Lung (tissue), 12 donors: ENCODE results near the gene C3orf22. TPM values are rescaled to one million over a fixed set of nuclear protein-coding genes. Genes with fewer than 3 reads are reported as not detected.

Experiments used
- ATAC-seq: fragments of 200-7000 bp; cut with Tn5 transposase; one replicate; pipeline ENCODE4 v1.9.1; 2020; ENCODE audit warnings: moderate number of reproducible peaks; ENCODE audit not compliant: insufficient read depth, low FRiP score
- DNase-seq, 3 donors: peaks; one replicate each; pipeline ENCODE4 v3.0.0-alpha.2; 2013 to 2017
- H3K27ac ChIP-seq, 2 donors: one replicate each; pipeline ENCODE4 v1.5.1; 2013; ENCODE audit warnings: mild to moderate bottlenecking in 2 of 2, moderate library complexity in 2 of 2, control low read depth in 1 of 2, inconsistent platforms in 1 of 2, low read depth in 1 of 2, low read length in 1 of 2
- H3K27me3 ChIP-seq, 3 donors: one replicate each; pipeline ENCODE4 v1.5.1; 2013; ENCODE audit warnings: low read length in 2 of 3; ENCODE audit not compliant: control insufficient read depth in 3 of 3, insufficient read depth in 3 of 3
- H3K36me3 ChIP-seq, 4 donors: one replicate each; pipeline ENCODE4 v1.5.1; 2013; ENCODE audit warnings: low read length in 4 of 4, mild to moderate bottlenecking in 1 of 4, moderate library complexity in 1 of 4; ENCODE audit not compliant: control insufficient read depth in 4 of 4, insufficient read depth in 4 of 4
- H3K4me1 ChIP-seq, 5 donors: one replicate each; pipeline ENCODE4 v1.5.1; 2013; ENCODE audit warnings: low read length in 5 of 5, mild to moderate bottlenecking in 2 of 5, moderate library complexity in 1 of 5; ENCODE audit not compliant: control insufficient read depth in 5 of 5, insufficient read depth in 5 of 5
- H3K4me3 ChIP-seq: one replicate; pipeline ENCODE4 v1.5.1; 2013; ENCODE audit warnings: mild to moderate bottlenecking, control low read depth, moderate library complexity
- H3K9ac ChIP-seq, 2 donors: one replicate each; pipeline ENCODE4 v1.5.1; 2013; ENCODE audit warnings: low read length in 2 of 2, control low read depth in 1 of 2; ENCODE audit not compliant: insufficient read depth in 1 of 2
- H3K9me3 ChIP-seq, 4 donors: one replicate each; pipeline ENCODE4 v1.5.1; 2013; ENCODE audit warnings: low read length in 3 of 4, mild to moderate bottlenecking in 1 of 4, moderate library complexity in 1 of 4; ENCODE audit not compliant: control insufficient read depth in 4 of 4, insufficient read depth in 3 of 4
- WGBS, 2 donors: extraction: QIAGEN DNeasy Blood & Tissue Kit; methylation state at CpG; one replicate each; pipeline ENCODE4 v1.1.7; 2013; 5-methylcytosine and 5-hydroxymethylcytosine counted together
- polyA plus RNA-seq, 2 donors: library from polyadenylated mRNA; stranded (reverse); fragments of 200-250 nt; gene quantifications; one replicate each; pipeline ENCODE4 v1.2.1, GENCODE V29; 2013
- total RNA-seq, 2 donors: library from RNA; depleted of rRNA in 1 of 2; stranded (reverse); fragments of >200 nt in 1 of 2; gene quantifications; one replicate each; pipeline ENCODE4 v1.2.1, GENCODE V29; 2014 to 2021
- TF ChIP-seq, protein P1 (sequence below): IDR thresholded peaks from 2 replicates; pipeline ENCODE4 v1.5.1; 2012; ENCODE audit warnings: mild to moderate bottlenecking; ENCODE audit errors: control extremely low read depth, extremely low read depth
- donor health status: control.
- donor health status: control.
- donor health status: Bipolar disorder and iron deficiency.
- donor health status: healthy.
- donor health status: DM: yes; HTN: yes; CAD: no.

The C3orf22 gene
- total and polyA plus RNA-seq, 4 donors = 0.28 TPM; not detected in 3

DNA sequence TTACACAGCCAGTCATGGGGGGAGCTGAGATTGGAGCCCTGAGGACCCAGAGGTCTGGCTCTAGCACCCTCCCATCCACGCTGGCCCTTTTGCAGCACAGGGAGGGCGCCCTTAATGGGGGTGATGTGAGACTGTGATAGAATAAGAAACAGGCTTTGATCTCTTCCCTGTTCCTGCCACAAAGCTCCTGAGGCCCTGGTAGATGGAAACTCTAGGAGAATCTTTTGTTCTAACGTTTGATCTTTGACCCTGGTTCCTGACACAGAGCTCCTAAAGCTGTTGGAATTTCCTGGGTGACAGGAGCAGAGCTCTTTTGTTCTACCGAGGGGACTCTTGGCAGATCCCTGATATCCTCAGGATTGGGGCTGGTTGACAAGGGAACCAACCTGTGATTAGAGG is 40.0 kb downstream of the C3orf22 start:
- Histone ChIP-seq H3K4me3 (no peak overlapping the region), H3K4me1 (peaks cover 0 to under 1% (median 0%) of the 10 kb centered on the region in 5 donors), H3K36me3 (no peaks in the 10 kb centered on the region), H3K9me3 (no peaks in the 10 kb centered on the region), H3K27ac (no peak overlapping the region), H3K9ac (no peak overlapping the region), H3K27me3 (peaks cover 0 to 12% (median 12%) of the 10 kb centered on the region in 3 donors)
- TF ChIP-seq, protein P1, sequence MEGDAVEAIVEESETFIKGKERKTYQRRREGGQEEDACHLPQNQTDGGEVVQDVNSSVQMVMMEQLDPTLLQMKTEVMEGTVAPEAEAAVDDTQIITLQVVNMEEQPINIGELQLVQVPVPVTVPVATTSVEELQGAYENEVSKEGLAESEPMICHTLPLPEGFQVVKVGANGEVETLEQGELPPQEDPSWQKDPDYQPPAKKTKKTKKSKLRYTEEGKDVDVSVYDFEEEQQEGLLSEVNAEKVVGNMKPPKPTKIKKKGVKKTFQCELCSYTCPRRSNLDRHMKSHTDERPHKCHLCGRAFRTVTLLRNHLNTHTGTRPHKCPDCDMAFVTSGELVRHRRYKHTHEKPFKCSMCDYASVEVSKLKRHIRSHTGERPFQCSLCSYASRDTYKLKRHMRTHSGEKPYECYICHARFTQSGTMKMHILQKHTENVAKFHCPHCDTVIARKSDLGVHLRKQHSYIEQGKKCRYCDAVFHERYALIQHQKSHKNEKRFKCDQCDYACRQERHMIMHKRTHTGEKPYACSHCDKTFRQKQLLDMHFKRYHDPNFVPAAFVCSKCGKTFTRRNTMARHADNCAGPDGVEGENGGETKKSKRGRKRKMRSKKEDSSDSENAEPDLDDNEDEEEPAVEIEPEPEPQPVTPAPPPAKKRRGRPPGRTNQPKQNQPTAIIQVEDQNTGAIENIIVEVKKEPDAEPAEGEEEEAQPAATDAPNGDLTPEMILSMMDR = no peak
- DNase-seq = no peak
- WGBS, 2 donors = 63 to 71% methylated on average over 4 of the region's 4 CpGs
- no peak for ATAC-seq

DNA sequence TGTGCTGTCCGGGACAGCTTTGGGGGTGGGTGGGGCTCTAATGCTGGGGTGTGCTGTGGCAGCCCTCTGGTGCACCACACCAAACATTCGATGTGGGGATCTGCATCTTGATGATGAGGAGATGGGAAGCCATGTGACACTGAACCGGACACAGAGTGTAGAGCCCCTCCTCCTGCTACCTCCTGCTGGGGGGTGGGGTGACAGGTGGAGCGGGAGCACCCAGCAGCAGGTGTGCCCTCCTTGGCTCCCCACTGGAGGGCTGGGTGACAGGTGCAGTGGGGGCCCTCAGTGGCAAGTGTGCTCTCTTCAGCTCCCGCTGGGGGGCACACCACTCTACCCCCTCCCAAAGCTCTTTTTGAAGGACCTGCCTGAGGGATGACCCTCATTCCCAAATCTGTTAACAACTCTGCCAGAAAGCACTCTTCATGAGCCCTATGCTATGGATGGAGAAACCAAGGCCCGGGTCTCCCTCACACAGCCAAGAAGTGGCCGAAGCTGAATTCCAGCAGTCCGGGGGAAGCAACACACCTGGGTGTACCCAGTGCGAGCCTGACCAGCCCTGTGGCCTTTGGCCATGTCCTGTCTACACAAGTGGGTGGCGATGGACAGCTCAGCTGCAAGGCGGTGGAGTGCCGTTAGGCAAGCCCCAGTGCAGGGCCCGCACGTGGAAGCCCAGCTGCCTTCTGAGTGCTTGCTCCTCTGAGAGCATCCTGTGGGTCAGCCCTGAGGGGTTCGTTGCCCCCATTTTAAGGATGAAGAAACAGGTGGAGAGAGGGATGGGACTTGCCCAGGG is 40.5 kb downstream of the C3orf22 start:
- no peak overlapping the region for H3K9ac ChIP-seq

DNA sequence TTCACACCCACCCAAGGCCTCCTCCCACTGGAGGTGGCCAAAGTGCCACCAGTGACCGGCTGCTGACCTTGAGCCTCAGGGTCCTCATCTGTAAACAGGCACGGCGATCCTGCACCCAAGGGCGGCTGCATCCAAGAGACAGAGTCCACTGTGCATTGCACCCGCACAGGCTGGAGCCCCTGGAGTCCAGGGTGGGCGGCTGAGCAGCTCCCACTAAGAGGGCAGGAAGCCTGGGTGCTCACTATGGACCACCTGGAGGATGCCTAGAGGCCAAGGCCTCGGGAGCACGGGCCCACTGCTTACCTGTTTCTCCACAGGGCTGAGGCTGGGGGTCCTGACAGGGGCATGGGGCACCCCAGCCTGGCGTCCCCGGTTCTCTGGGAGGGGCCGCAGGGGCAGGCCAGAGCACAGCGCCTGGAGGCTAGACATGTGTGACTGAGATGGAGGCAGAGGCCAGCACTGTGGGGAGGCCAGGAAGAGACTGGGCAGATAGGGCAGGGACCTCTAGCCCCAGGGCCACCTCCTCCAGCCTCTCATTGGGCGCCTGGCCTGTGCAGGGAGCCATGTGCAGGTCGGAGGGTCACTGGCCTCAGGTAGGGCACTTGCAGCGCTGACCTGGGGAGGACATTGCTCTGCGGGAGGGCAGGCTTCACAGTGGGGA is 41.3 kb downstream of the C3orf22 start, which contains the start of gene UROC1:
Gene UROC1, minus strand, starts transcription at position 483 of the 661 bp plus-strand sequence. Its CDS starts 54 bp downstream, at position 429.
- no peak for ATAC-seq
- DNase-seq = no peak
- 89 to 93% methylated on average over 16 of the region's 16 CpGs for WGBS, 2 donors
- H3K9ac ChIP-seq = no peak within 1 kb of the TSS
- H3K27me3 ChIP-seq = peaks cover 0 to under 1% (median 0%) of the 10 kb centered on the region in 3 donors
- no peaks in the 10 kb centered on the region for H3K9me3 ChIP-seq
- no peaks in the 10 kb centered on the region for H3K36me3 ChIP-seq
- H3K4me1 ChIP-seq = no peaks in the 10 kb centered on the region
- H3K4me3 ChIP-seq = no peak within 1 kb of the TSS
- TF ChIP-seq, protein P1 = no peak
- no peak within 1 kb of the TSS for H3K27ac ChIP-seq

More for the DNA sequence above, 40.5 kb downstream of the C3orf22 start:
- Histone ChIP-seq H3K4me3 (no peak overlapping the region), H3K27ac (no peak overlapping the region), H3K36me3 (no peaks in the 10 kb centered on the region), H3K4me1 (no peaks in the 10 kb centered on the region), H3K27me3 (peaks cover 0 to 7% (median 6%) of the 10 kb centered on the region in 3 donors), H3K9me3 (no peaks in the 10 kb centered on the region)
- 82 to 85% methylated on average over 14 to 15 of the region's 15 CpGs for WGBS, 2 donors
- DNase-seq (no peak), ATAC-seq (no peak)
- TF ChIP-seq, protein P1 = no peak
